GM15510 (cell line): Measurements from ENCODE around the gene CRK.

Experiments
- POLR2A ChIP-seq: IDR thresholded peaks from 3 replicates; pipeline ENCODE4 v1.6.1; 2011; ENCODE audit warnings: borderline replicate concordance; ENCODE audit not compliant: insufficient read length; ENCODE audit errors: extremely low read depth

Gene CRK

GRCh38 chr17:1390432-1391367 is 65.3 kb downstream of the CRK start:
- no peak for TF ChIP-seq POLR2A

GRCh38 chr17:1386265-1386664 is 69.8 kb downstream of the CRK start:
- no peak for TF ChIP-seq POLR2A

GRCh38 chr17:1385861-1386260 is 70.2 kb downstream of the CRK start:
- no peak for TF ChIP-seq POLR2A

GRCh38 chr17:1384905-1385435 is 71.1 kb downstream of the CRK start:
- TF ChIP-seq POLR2A = no peak

GRCh38 chr17:1379930-1380313 is 76.1 kb downstream of the CRK start:
- no peak for TF ChIP-seq POLR2A

- TF ChIP-seq POLR2A = no peak
Measured at GRCh38 chr17:1379208-1379929, 76.7 kb downstream of the CRK start.

- TF ChIP-seq POLR2A = no peak
Measured at GRCh38 chr17:1377334-1377733, 78.7 kb downstream of the CRK start.

GRCh38 chr17:1376061-1376460 is 80.0 kb downstream of the CRK start:
- TF ChIP-seq POLR2A = no peak

GRCh38 chr17:1375615-1376014 is 80.4 kb downstream of the CRK start:
- no peak for TF ChIP-seq POLR2A

GRCh38 chr17:1374431-1375177 is 81.4 kb downstream of the CRK start:
- no peak for TF ChIP-seq POLR2A

- TF ChIP-seq POLR2A = no peak
Measured at GRCh38 chr17:1373707-1374237, 82.3 kb downstream of the CRK start.

GRCh38 chr17:1372618-1373017 is 83.4 kb downstream of the CRK start:
- no peak for TF ChIP-seq POLR2A

- TF ChIP-seq POLR2A = no peak
Measured at GRCh38 chr17:1371893-1372590, 84.0 kb downstream of the CRK start.
